ENCODE results near the gene HAO2. TPM values are rescaled to one million over a fixed set of nuclear protein-coding genes. Genes with fewer than 3 reads are reported as not detected.

The HAO2 gene
- total RNA-seq, 1 donor from 2014 or later, result not detected

DNA sequence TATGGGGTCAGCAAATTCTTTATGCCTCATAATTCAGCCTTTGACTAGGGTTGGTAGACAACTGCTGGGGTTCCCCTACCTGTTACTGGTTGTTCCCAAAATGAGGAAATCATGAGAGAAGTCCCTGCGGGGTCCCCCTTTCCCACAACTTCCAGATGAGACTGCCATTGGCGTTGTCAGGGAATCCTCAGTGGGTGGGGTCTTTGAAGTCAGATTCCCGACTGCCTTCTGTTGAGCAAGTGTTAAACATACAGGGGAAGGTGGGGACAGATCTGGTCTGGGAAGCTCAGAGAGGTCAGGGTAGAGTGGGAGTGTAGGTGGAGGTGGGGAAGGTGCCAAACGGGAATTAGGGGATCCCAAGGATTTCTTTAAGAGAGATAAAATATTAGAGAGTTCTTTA lies 61.1 kb downstream of the HAO2 start:
- Mint-ChIP-seq H3K36me3 (ENCODE audit: insufficient read depth) (no peaks in the 10 kb centered on the region), H3K4me1 (ENCODE audit: low read depth) (peaks cover 3% of the 10 kb centered on the region), H3K27ac (no peak overlapping the region), H3K9me3 (ENCODE audit: low read depth) (no peaks in the 10 kb centered on the region), H3K27me3 (peaks cover 33% of the 10 kb centered on the region), H3K4me3 (ENCODE audit: low read depth) (no peak overlapping the region)
- DNase-seq (ENCODE audit: low spot score, unreplicated experiment), result no peak
- TF ChIP-seq, protein P1, sequence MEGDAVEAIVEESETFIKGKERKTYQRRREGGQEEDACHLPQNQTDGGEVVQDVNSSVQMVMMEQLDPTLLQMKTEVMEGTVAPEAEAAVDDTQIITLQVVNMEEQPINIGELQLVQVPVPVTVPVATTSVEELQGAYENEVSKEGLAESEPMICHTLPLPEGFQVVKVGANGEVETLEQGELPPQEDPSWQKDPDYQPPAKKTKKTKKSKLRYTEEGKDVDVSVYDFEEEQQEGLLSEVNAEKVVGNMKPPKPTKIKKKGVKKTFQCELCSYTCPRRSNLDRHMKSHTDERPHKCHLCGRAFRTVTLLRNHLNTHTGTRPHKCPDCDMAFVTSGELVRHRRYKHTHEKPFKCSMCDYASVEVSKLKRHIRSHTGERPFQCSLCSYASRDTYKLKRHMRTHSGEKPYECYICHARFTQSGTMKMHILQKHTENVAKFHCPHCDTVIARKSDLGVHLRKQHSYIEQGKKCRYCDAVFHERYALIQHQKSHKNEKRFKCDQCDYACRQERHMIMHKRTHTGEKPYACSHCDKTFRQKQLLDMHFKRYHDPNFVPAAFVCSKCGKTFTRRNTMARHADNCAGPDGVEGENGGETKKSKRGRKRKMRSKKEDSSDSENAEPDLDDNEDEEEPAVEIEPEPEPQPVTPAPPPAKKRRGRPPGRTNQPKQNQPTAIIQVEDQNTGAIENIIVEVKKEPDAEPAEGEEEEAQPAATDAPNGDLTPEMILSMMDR (IDR thresholded peaks at IDR 0.05; ENCODE audit: unreplicated experiment), result no peak

DNA sequence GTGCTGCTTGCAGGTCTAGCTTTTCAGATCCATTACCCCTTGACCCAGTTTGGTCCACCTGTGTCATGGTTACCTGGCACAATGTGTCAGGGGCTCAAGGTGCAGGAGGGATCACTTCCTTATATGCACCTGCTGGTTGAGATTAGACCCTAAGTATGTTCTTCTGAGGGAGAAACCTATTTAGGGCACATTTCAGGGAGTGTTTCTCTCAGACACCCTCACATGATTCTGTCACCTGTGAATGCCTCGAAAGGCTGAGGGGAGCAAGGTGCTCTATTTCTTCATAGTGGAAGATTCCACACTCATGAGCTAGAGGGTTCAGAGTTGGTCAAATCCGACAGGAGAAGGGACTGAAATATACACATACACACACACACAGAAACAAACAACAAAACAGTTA lies 61.9 kb downstream of the HAO2 start:
- no peak overlapping the region for H3K4me3 Mint-ChIP-seq (ENCODE audit: low read depth)

DNA sequence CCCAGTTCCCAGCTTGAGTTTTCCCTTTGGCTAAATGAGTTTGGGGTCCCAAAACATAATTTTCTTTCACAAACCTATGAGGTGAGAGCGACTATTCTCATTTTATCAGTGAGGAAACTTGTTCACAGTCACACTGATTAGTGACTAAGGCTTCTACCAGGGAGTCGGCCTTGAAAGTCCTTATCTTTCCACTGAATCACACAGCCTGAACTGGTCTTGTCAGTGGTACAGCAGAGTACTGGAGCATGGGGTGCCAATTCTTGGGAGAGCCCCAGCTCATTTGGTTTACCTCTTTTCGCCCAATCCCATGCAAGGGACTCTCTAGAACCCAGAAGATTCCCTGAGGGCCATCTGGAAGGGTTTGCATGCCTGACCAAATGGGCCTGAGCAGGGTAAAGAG lies 63.3 kb downstream of the HAO2 start:
- no peak for DNase-seq (ENCODE audit: low spot score, unreplicated experiment)
- TF ChIP-seq, protein P1 (IDR thresholded peaks at IDR 0.05; ENCODE audit: unreplicated experiment), result no peak
- Mint-ChIP-seq H3K27ac (no peak overlapping the region), H3K4me3 (ENCODE audit: low read depth) (no peak overlapping the region), H3K9me3 (ENCODE audit: low read depth) (no peaks in the 10 kb centered on the region), H3K36me3 (ENCODE audit: insufficient read depth) (no peaks in the 10 kb centered on the region), H3K27me3 (peaks cover 33% of the 10 kb centered on the region), H3K4me1 (ENCODE audit: low read depth) (peaks cover 3% of the 10 kb centered on the region)

More for the DNA sequence above, 61.9 kb downstream of the HAO2 start:
- no peaks in the 10 kb centered on the region for H3K36me3 Mint-ChIP-seq (ENCODE audit: insufficient read depth)
- H3K27ac Mint-ChIP-seq, result no peak overlapping the region
- no peaks in the 10 kb centered on the region for H3K9me3 Mint-ChIP-seq (ENCODE audit: low read depth)
- TF ChIP-seq, protein P1 (IDR thresholded peaks at IDR 0.05; ENCODE audit: unreplicated experiment), result no peak
- H3K4me1 Mint-ChIP-seq (ENCODE audit: low read depth), result peaks cover 3% of the 10 kb centered on the region
- H3K27me3 Mint-ChIP-seq, result peaks cover 33% of the 10 kb centered on the region
- DNase-seq (ENCODE audit: low spot score, unreplicated experiment), result no peak

DNA sequence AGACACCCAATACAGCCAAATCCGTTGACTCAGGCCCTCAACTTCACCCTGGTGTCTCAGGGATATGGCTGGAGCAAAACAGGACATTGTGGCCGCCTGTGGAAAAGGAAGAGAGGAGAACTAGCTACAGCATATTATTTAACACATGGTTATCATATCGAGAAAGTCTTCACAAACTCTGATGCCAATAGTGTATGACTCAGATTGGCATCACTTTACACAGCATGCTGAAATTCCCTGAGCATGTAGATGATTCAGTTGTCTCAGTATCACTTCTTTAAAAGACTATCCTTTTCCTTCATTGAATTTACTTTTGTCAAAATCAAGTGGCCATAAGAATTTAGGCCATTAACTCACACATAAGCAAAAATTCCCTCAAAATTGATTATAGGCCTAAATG lies 66.5 kb downstream of the HAO2 start:
- Mint-ChIP-seq H3K9me3 (ENCODE audit: low read depth) (no peaks in the 10 kb centered on the region), H3K4me3 (ENCODE audit: low read depth) (no peak overlapping the region), H3K27ac (no peak overlapping the region), H3K36me3 (ENCODE audit: insufficient read depth) (no peaks in the 10 kb centered on the region), H3K4me1 (ENCODE audit: low read depth) (peaks cover 3% of the 10 kb centered on the region), H3K27me3 (peaks cover 36% of the 10 kb centered on the region)
- TF ChIP-seq, protein P1 (IDR thresholded peaks at IDR 0.05; ENCODE audit: unreplicated experiment), result no peak
- no peak for DNase-seq (ENCODE audit: low spot score, unreplicated experiment)

DNA sequence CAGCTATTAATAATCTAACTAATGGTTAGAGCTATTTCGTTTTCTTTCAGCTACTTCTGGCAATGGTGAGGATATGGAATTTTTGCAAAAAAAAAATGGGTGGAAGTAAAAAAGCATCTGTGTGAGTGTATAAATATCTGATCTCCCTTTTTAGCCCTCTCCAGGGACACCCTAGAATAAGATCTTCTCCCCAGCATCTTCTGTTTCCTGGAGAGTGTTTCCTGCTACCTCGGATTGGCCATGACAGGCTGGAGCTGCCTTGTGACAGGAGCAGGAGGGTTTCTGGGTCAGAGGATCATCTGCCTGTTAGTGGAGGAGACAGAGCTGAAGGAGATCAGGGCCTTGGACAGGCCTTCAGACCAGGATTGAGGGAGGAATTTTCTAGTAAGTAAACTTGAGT lies 70.2 kb downstream of the HAO2 start:
- DNase-seq (ENCODE audit: low spot score, unreplicated experiment), result no peak
- Mint-ChIP-seq H3K27me3 (peaks cover 7% of the 10 kb centered on the region), H3K27ac (no peak overlapping the region), H3K4me3 (ENCODE audit: low read depth) (no peak overlapping the region), H3K4me1 (ENCODE audit: low read depth) (peaks cover 16% of the 10 kb centered on the region), H3K36me3 (ENCODE audit: insufficient read depth) (no peaks in the 10 kb centered on the region), H3K9me3 (ENCODE audit: low read depth) (no peaks in the 10 kb centered on the region)
- TF ChIP-seq, protein P1 (IDR thresholded peaks at IDR 0.05; ENCODE audit: unreplicated experiment), result no peak

Measured in progenitor cell of endocrine pancreas (in vitro differentiated cells).